K562 (cell line): Measurements from ENCODE around the gene RXRA. TPM values are rescaled to one million over a fixed set of nuclear protein-coding genes. Genes with fewer than 3 reads are reported as not detected.

Experiments used
- CEBPB ChIP-seq: fragments of 450-650 bp; IDR thresholded peaks from 2 replicates; pipeline ENCODE4 v1.6.1; 2016; ENCODE audit warnings: missing genetic modification characterization, missing compliant biosample characterization
- CREM ChIP-seq: IDR thresholded peaks from 2 replicates; pipeline ENCODE4 v1.6.1; 2014; ENCODE audit warnings: antibody characterized with exemption, low read depth
- FOXK2 ChIP-seq, 2 experiments: fragments of 450-650 bp; IDR thresholded peaks in 1 of 2; conservative IDR thresholded peaks in 1 of 2; 2 replicates each; pipeline ENCODE4 v1.6.1; 2016; ENCODE audit warnings: low read depth in 2 of 2, mild to moderate bottlenecking in 1 of 2
- MEF2A ChIP-seq: IDR thresholded peaks from 2 replicates; pipeline ENCODE4 v1.6.1; 2011; ENCODE audit warnings: low read depth, mild to moderate bottlenecking, low read length, moderate library complexity; ENCODE audit not compliant: control insufficient read depth
- MGA ChIP-seq: fragments of 450-650 bp; IDR thresholded peaks from 2 replicates; pipeline ENCODE4 v1.6.1; 2016; ENCODE audit warnings: mild to moderate bottlenecking, moderate library complexity
- NBN ChIP-seq: fragments of 450-650 bp; IDR thresholded peaks from 2 replicates; pipeline ENCODE4 v1.6.1; 2016; ENCODE audit warnings: low read depth, mild to moderate bottlenecking
- NFATC3 ChIP-seq: fragments of 450-650 bp; IDR thresholded peaks from 2 replicates; pipeline ENCODE4 v1.6.1; 2017; ENCODE audit warnings: mild to moderate bottlenecking
- NR2F6 ChIP-seq: fragments of 450-650 bp; formaldehyde crosslinking; IDR thresholded peaks from 2 replicates; pipeline ENCODE4 v1.4.0; 2020; ENCODE audit warnings: mild to moderate bottlenecking
- PTTG1 ChIP-seq: fragments of 450-650 bp; IDR thresholded peaks from 2 replicates; pipeline ENCODE4 v1.6.1; 2016; ENCODE audit warnings: low read depth, mild to moderate bottlenecking, missing genetic modification characterization, missing compliant biosample characterization
- SETDB1 ChIP-seq: IDR thresholded peaks from one replicate; pipeline ENCODE4 v1.6.1; 2012; ENCODE audit warnings: low read length, control low read depth, inconsistent platforms
- TEAD1 ChIP-seq, 2 experiments: fragments of 450-650 bp in 1 of 2; sonication (generic) in 1 of 2; formaldehyde crosslinking; IDR thresholded peaks; 2 replicates each; pipeline versions ENCODE4 v1.4.0 to v1.8.0; 2020 to 2022; ENCODE audit warnings: mild to moderate bottlenecking in 2 of 2, missing genetic modification reagents in 1 of 2
- ZNF311 ChIP-seq: fragments of 250-450 bp; sonication (Bioruptor Pico); IDR thresholded peaks from 2 replicates; pipeline ENCODE4 v1.4.0; 2020; ENCODE audit warnings: mild to moderate bottlenecking, moderate library complexity
- ZNF449 ChIP-seq: fragments of 250-450 bp; sonication (Bioruptor Pico); IDR thresholded peaks from 2 replicates; pipeline ENCODE4 v1.8.0; 2022; ENCODE audit warnings: moderate library complexity, mild to moderate bottlenecking, inconsistent platforms
- polyA plus RNA-seq, 8 experiments: library from polyadenylated mRNA; depleted of rRNA in 4 of 8; stranded (reverse) in 5 of 8; unstranded in 3 of 8; fragments of >200 nt; fragmentation: Nextera tagmentation in 2 of 8; fragmentation: Illumina TruSeq in 1 of 8; extraction: Ambion mirVana in 2 of 8; extraction: Trizol in 1 of 8; gene quantifications; 2 replicates each; pipeline versions ENCODE4 v1.2.1 to v1.2.3, GENCODE V29; 2011 to 2014; ENCODE audit warnings: inconsistent platforms in 1 of 8, missing spikeins in 1 of 8
- total RNA-seq, 7 experiments: library from RNA; depleted of rRNA in 6 of 7; stranded (reverse); fragments of >200 nt in 6 of 7; fragmentation: Illumina TruSeq in 2 of 7; extraction: Trizol in 2 of 7; gene quantifications; 2 replicates each; pipeline versions ENCODE4 v1.2.1 to v1.2.3, GENCODE V29; 2011 to 2021; ENCODE audit warnings: low replicate concordance in 1 of 7

Gene RXRA
- total and polyA plus RNA-seq, 9 of the 15 experiments (the other 6 are each of a cell fraction or from before 2014, with no cell fraction given), result 0.35 to 23.6 (median 4.6) TPM

GRCh38 chr9:134338394-134339182 lies 12.3 kb downstream of the RXRA start (continued):
- TF ChIP-seq NR2F6 (CRISPR knock-in tag), result no peak
- TF ChIP-seq CEBPB (tag), result no peak
- TF ChIP-seq ZNF449 (CRISPR knock-in tag), result no peak
- TF ChIP-seq NFATC3, result no peak
- no peak for TF ChIP-seq PTTG1 (tag)
- no peak for TF ChIP-seq MGA
- TF ChIP-seq SETDB1, result no peak
- 0 out of 2 replicates have a peak, but pooled peaks have one; percentile 40 for TF ChIP-seq ZNF311 (CRISPR knock-in tag)
- TF ChIP-seq NBN, result no peak
- peak; percentile 60 to 71; a peak in 3 of 4 replicates for TF ChIP-seq TEAD1 (CRISPR knock-in tag; IDR thresholded peaks at IDR 0.05)
- no peak for TF ChIP-seq MEF2A
- peak; percentile 84 for TF ChIP-seq CREM
- TF ChIP-seq FOXK2 (conservative IDR thresholded peaks at IDR 0.05 in 1 of 2, IDR thresholded peaks at IDR 0.05 in 1 of 2; ENCODE audit: low read depth in 2 of 2), result peak; percentile 89 to 90
